NCI-H1930 (cell line): Measurements from ENCODE around the gene CCDC92B.
"Not testable (repeated sequence)": the region's sequence is repeated elsewhere in the genome, so short reads cannot be mapped to it uniquely, and the experiment has no call there.

ENCODE experiments used
- DNase-seq, 2 experiments: peaks; one replicate each; lab custom pipeline; 2025; lab: John Stamatoyannopoulos, UW

Gene CCDC92B

DNA sequence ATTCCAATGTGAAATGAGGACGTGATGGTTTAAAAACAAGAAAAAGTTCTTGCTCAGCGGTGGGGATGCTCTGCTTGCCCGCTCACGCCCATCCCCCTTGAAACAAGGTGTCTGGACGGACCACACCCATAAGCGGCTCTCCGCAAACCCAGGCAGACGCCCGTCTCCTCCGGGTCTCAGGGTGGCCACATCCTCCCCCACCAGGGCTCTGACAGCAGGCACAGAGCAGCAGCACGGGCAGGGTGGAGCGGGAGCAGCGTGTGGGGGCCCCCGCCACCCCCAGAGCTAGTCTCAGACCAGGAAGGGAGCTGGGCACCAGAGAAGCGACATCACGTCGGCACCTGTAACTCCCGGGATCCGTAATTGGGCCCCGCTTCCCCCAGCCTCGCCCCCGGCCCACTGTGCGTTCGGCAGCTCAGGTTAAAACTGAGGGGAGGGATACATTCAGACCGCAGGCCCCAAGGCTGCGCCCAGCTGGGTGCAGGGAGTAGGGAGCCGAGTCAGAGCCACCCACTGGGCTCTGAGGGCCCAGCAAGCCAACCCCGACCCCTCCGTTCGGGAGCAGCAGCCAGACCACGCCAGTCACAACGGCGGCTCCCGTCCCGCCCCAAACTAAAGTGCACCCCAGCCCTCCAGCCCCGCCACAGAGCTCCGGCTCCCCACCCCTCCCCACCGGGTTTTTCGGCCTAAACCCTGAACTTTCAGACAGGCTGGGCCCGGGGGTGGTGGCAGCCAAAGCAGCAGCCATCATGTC, 59.9 kb downstream of the CCDC92B start:
- DNase-seq: no peak

GRCh38 chr17:2688351-2689342, 60.8 kb downstream of the CCDC92B start:
- DNase-seq: no peak

GRCh38 chr17:2687074-2687418, 62.4 kb downstream of the CCDC92B start:
- no peak for DNase-seq

GRCh38 chr17:2685696-2686095, 63.8 kb downstream of the CCDC92B start:
- DNase-seq: no peak

DNA sequence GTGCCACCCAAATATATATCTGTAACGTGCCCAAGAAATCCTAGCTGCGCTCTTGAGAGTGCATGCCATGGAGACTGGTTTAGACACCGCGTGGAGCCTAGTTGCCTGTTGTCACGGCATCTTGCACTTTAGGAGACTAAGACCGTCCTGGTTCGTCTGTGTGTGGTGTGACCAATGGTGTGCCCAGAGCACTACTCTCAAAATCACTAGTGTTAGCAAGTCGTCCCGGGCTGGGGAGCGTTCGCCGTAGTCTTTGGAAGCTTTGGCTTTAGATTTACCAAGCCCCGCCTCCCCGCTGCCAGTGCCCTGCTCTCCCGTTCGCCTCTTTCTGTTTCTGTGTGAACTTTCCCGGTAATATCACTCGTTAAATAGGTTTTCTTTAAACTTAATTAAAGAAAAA, 64.9 kb downstream of the CCDC92B start:
- DNase-seq: no peak

DNA sequence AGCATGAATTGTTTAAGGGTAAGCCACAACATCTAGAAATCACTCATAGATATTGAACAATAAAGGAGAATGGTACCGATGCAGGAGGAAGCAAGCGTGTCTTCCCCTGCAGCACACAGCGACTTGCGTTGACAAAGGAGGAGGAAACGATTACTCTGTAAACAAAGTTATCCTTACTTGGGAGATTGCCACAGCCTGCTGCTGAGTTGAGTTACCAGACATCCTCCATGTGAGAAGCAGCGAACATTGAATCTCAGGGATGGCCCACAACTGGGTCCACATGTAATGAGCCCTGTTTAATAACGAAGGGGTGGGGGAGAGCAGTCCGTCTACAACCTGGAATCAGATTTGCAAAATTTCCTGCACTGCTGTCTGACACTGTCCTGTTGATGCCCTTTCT, 65.5 kb downstream of the CCDC92B start:
- no peak for DNase-seq

DNA sequence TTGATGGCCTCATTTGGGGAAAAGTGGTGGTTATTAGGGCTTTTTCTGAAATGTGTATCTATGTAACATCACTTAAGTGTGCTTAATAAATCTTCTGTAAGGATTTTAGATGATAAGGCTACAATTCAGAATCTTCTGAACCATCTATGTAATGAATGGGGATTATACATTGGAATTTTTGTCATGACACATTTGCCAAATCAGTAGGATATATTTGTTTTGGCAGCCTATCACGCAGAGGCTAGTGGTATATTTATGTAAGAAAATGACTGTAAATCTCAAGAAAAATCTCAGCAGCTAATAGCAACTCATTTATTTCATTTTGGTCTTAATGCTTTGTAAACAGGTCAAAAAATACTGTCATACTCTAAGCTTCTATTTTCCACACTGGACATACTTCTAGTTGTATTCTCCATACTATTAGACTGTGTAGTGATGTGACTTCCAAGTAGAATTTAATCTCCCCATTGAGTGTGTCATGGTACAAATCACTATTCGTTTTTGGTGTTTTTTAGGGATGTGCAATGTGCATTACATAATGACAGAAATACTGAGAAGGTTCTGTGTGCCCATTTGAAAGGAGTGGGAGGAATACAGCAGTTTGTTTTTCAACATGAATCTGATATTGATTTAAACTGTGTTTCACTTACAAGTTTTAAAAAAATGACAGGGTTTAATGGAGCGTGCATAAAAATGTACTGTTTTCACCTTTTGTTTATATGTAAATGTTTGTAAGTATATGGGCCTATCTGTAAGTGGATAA, 67.1 kb downstream of the CCDC92B start:
- no peak for DNase-seq

DNA sequence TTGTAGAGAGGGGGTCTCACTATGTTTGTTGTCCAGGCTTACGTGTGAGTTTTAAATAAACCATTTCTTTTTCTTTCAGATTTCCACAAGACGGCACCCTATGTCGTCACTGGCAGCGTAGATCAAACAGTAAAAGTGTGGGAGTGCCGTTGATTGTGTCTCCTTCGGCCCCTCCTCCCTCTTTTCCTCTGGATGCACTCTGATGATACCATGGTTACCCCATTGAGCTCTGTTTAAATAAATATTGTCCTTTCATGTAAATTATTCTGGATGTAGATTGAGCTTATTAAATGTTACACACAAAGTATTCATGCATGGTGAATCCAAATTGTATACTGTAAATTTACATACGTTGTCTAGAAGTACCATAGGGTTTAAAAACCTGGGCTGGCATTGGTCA, 67.8 kb downstream of the CCDC92B start:
- DNase-seq: no peak

DNA sequence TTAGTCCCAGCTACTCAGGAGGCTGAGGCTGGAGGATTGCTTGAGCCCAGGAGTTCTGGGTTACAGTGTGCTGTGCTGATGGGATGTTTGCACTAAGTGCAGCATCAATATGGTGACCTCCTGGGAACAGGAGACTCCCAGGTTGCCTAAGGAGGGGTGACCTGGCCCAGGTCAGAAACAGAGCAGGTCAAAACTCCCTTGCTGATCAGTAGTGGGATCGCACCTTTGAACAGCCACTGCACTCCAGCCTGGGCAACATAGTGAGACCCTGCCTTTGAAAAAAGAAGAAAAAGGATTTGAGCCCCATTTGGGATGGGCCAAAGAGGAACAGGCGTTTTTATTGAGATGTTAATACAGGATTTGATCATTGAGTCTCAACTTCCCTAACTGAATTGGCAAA, 68.5 kb downstream of the CCDC92B start:
- DNase-seq: no peak

GRCh38 chr17:2679247-2679646, 70.2 kb downstream of the CCDC92B start:
- DNase-seq: not testable (repeated sequence)
